GM12878 (cell line): ENCODE results near the gene AMHR2. TPM values are rescaled to one million over a fixed set of nuclear protein-coding genes. Genes with fewer than 3 reads are reported as not detected.
A peak's percentile ranks its signal among the peaks of the same experiment; 100 is the strongest.

ENCODE experiments used
- ASH2L ChIP-seq: fragments of 300-600, 200-600 bp; sonication (generic); IDR thresholded peaks from 2 replicates; pipeline ENCODE4 v1.6.1; 2017; ENCODE audit warnings: low read depth, mild to moderate bottlenecking, borderline replicate concordance
- CHD4 ChIP-seq: fragments of 200-600 bp; sonication (generic); IDR thresholded peaks from 2 replicates; pipeline ENCODE4 v1.6.1; 2016; ENCODE audit warnings: mild to moderate bottlenecking
- E4F1 ChIP-seq: fragments of 450-650 bp; IDR thresholded peaks from 2 replicates; pipeline ENCODE4 v1.6.1; 2018; ENCODE audit warnings: borderline replicate concordance, mild to moderate bottlenecking; ENCODE audit not compliant: partially characterized antibody
- EGR1 ChIP-seq, 2 experiments: IDR thresholded peaks; 1 replicate in 1 of 2; 2 replicates in 1 of 2; pipeline ENCODE4 v1.6.1; 2011 to 2012; ENCODE audit warnings: low read depth in 2 of 2, low read length in 2 of 2, borderline replicate concordance in 1 of 2, mild to moderate bottlenecking in 1 of 2, moderate library complexity in 1 of 2
- ESRRA ChIP-seq: IDR thresholded peaks from 2 replicates; pipeline ENCODE4 v1.6.1; 2012; ENCODE audit warnings: mild to moderate bottlenecking, low read length, improper control_type of control experiment
- IKZF2 ChIP-seq, 2 experiments: fragments of 450-650 bp; IDR thresholded peaks; 2 replicates each; pipeline ENCODE4 v1.6.1; 2017; ENCODE audit warnings: mild to moderate bottlenecking in 2 of 2, moderate library complexity in 2 of 2
- IRF4 ChIP-seq: IDR thresholded peaks from 2 replicates; pipeline ENCODE4 v1.6.1; 2011; ENCODE audit warnings: low read depth, low read length
- JUND ChIP-seq: IDR thresholded peaks from 2 replicates; pipeline ENCODE4 v1.6.1; 2012; ENCODE audit warnings: low read depth, mild to moderate bottlenecking, low read length, improper control_type of control experiment, moderate library complexity
- MEF2A ChIP-seq: IDR thresholded peaks from 2 replicates; pipeline ENCODE4 v1.6.1; 2011; ENCODE audit warnings: low read depth, mild to moderate bottlenecking, low read length, moderate library complexity; ENCODE audit not compliant: insufficient read depth
- MTA3 ChIP-seq: IDR thresholded peaks from 2 replicates; pipeline ENCODE4 v1.6.1; 2012; ENCODE audit warnings: low read length, inconsistent platforms, borderline replicate concordance
- MXI1 ChIP-seq: fragments of 150-350 bp; IDR thresholded peaks from 2 replicates; pipeline ENCODE4 v1.6.1; 2011; ENCODE audit warnings: low read depth, mild to moderate bottlenecking, inconsistent platforms, low read length, improper control_type of control experiment
- MYB ChIP-seq: fragments of 150-350 bp; IDR thresholded peaks from 2 replicates; pipeline ENCODE4 v1.6.1; 2014; ENCODE audit warnings: mild to moderate bottlenecking, low read depth, low read length, borderline replicate concordance
- NFYA ChIP-seq: IDR thresholded peaks from 2 replicates; pipeline ENCODE4 v1.6.1; 2011; ENCODE audit warnings: low read depth, mild to moderate bottlenecking, low read length, improper control_type of control experiment, borderline replicate concordance
- NKRF ChIP-seq: fragments of 450-650 bp; conservative IDR thresholded peaks from 2 replicates; pipeline ENCODE4 v1.6.1; 2017; ENCODE audit warnings: mild to moderate bottlenecking, moderate library complexity
- RFX5 ChIP-seq: IDR thresholded peaks from 2 replicates; pipeline ENCODE4 v1.6.1; 2011; ENCODE audit warnings: low read depth, low read length, improper control_type of control experiment
- SMAD1 ChIP-seq: fragments of 450-650 bp; IDR thresholded peaks from 2 replicates; pipeline ENCODE4 v1.6.1; 2018; ENCODE audit warnings: mild to moderate bottlenecking, low read depth; ENCODE audit not compliant: partially characterized antibody
- SMC3 ChIP-seq: IDR thresholded peaks from 2 replicates; pipeline ENCODE4 v1.6.1; 2011; ENCODE audit warnings: low read length, improper control_type of control experiment, borderline replicate concordance
- SUPT20H ChIP-seq: IDR thresholded peaks from 2 replicates; pipeline ENCODE4 v1.6.1; 2011; ENCODE audit warnings: low read depth, mild to moderate bottlenecking, low read length, moderate library complexity, borderline replicate concordance; ENCODE audit not compliant: control insufficient read depth
- TCF12 ChIP-seq: IDR thresholded peaks from 2 replicates; pipeline ENCODE4 v1.6.1; 2011; ENCODE audit warnings: low read depth, mild to moderate bottlenecking, low read length
- YBX1 ChIP-seq: fragments of 450-650 bp; IDR thresholded peaks from 2 replicates; pipeline ENCODE4 v1.6.1; 2016; ENCODE audit warnings: antibody characterized with exemption
- YY1 ChIP-seq: IDR thresholded peaks from 2 replicates; pipeline ENCODE4 v1.6.1; 2011; ENCODE audit warnings: low read depth, mild to moderate bottlenecking, low read length
- ZBED1 ChIP-seq: IDR thresholded peaks from 2 replicates; pipeline ENCODE4 v1.6.1; 2016; ENCODE audit warnings: borderline replicate concordance
- polyA plus RNA-seq, 11 experiments: library from polyadenylated mRNA; depleted of rRNA in 4 of 11; unstranded in 6 of 11; stranded (reverse) in 5 of 11; fragments of >200 nt; fragmentation: Nextera tagmentation in 4 of 11; fragmentation: Illumina TruSeq in 1 of 11; extraction: Ambion mirVana in 4 of 11; extraction: Trizol in 1 of 11; gene quantifications; 1 replicate in 1 of 11; 2 replicates in 10 of 11; pipeline versions ENCODE4 v1.2.1 to v1.2.3, GENCODE V29; 2011 to 2016; ENCODE audit warnings: inconsistent platforms in 2 of 11, missing spikeins in 2 of 11, low read depth in 1 of 11
- total RNA-seq, 4 experiments: library from RNA; depleted of rRNA in 3 of 4; stranded (reverse); fragments of >200 nt in 3 of 4; fragmentation: Illumina TruSeq in 1 of 4; extraction: Trizol in 1 of 4; gene quantifications; 2 replicates each; pipeline versions ENCODE4 v1.2.1 to v1.2.3, GENCODE V29; 2013 to 2021
- TF ChIP-seq, protein P1 (sequence below): fragments of 150-350 bp; IDR thresholded peaks from 2 replicates; pipeline ENCODE4 v1.6.1; 2014; ENCODE audit warnings: mild to moderate bottlenecking, low read depth, low read length

AMHR2 gene
- total and polyA plus RNA-seq, 10 of the 15 experiments (the other 5 are each of a cell fraction or from before 2014, with no cell fraction given) = 0.06 TPM; not detected in 9

DNA sequence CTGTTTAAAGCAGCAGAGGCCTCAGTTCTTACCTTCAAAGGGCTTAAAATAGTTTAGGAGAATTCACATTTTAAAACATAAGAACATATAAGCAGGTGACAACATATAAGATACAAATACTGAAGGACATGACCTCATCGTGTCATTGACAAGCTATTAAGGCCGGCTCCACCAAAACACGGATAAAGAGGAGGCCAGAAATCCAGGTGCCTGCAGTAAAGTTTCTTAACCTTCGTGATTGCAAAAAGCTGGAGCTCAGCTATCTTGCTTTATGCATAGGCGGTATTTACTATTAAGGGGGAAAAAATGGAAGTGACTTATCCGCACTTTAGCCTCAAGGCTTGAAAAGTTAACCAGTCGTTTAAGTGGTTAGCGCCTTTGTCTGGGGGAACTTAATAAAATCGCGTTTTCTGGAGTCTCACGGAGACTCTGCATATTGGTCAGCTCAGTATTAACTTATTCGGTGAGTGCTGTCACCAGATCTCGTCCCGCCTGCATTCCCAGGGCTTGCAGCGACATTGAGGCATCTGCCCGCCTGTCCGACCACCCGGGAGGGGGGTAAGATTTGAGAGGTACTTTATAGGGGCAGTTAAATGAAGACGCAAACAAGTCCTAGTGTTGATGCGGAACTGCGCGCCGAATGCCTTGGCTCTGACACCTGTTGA is 44.8 kb upstream of the AMHR2 start (continued):
- TF ChIP-seq CHD4 (no peak), SMAD1 (peak; percentile 91), ASH2L (no peak), SUPT20H (no peak), JUND (no peak), ESRRA (no peak), IRF4 (0 out of 2 replicates have a peak, but pooled peaks have one; percentile 8), ZBED1 (no peak), NFYA (no peak), EGR1 (IDR thresholded peaks at IDR 0.05; ENCODE audit: borderline replicate concordance in 1 of 2, low read depth in 2 of 2, low read length in 2 of 2) (no peak), TCF12 (no peak), RFX5 (no peak), IKZF2 (IDR thresholded peaks at IDR 0.05) (peak in 1 of 2 experiments; percentile 6; a peak in 1 of 4 replicates), MTA3 (0 out of 2 replicates have a peak, but pooled peaks have one; percentile 23), YY1 (no peak), E4F1 (no peak), YBX1 (no peak), SMC3 (no peak), MXI1 (no peak), MEF2A (no peak), MYB (no peak), NKRF (0 out of 2 replicates have a peak, but pooled peaks have one; percentile 48)
- TF ChIP-seq, protein P1, sequence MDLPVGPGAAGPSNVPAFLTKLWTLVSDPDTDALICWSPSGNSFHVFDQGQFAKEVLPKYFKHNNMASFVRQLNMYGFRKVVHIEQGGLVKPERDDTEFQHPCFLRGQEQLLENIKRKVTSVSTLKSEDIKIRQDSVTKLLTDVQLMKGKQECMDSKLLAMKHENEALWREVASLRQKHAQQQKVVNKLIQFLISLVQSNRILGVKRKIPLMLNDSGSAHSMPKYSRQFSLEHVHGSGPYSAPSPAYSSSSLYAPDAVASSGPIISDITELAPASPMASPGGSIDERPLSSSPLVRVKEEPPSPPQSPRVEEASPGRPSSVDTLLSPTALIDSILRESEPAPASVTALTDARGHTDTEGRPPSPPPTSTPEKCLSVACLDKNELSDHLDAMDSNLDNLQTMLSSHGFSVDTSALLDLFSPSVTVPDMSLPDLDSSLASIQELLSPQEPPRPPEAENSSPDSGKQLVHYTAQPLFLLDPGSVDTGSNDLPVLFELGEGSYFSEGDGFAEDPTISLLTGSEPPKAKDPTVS = no peak
